Stimulated activated CD4-positive, alpha-beta T cell treated with anti-CD3 and anti-CD28 coated beads, Interleukin-2, amount 100 ng/mL, for 4 hours (primary cell): ENCODE data around the gene MLN.

ENCODE experiments used
- DNase-seq: peaks from one replicate; pipeline ENCODE4 v3.0.0-alpha.2; 2020; ENCODE audit warnings: low read depth

Gene MLN, protein sequence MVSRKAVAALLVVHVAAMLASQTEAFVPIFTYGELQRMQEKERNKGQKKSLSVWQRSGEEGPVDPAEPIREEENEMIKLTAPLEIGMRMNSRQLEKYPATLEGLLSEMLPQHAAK

DNA sequence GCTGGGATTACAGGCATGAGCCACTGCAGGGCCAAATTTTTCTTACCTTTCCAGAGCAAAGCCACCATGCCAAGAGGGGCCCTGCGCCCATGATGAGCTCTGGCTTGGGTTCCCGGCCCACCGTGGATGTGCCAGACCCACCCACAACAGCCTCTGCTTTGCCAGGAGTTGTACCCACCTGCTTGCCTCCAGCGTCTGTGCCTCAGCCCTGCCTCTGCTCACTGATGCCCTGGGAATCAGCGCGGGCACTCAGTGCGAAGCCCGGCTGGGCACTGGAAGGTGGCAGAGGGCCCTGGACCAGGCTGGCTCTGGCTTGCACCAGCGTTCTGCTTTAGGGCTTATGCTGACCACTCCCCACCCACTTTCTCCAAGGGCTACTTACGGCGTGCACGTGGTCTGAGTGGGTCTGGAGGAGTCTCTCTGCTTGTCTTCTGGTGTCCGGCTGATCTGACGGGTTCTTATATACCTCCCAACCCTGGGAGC is at the start of gene MLN:
Gene MLN, minus strand, starts transcription at position 433 of the 483 bp plus-strand sequence. CDS start 2,840 bp downstream, outside the sequence.
- no peak for DNase-seq

DNA sequence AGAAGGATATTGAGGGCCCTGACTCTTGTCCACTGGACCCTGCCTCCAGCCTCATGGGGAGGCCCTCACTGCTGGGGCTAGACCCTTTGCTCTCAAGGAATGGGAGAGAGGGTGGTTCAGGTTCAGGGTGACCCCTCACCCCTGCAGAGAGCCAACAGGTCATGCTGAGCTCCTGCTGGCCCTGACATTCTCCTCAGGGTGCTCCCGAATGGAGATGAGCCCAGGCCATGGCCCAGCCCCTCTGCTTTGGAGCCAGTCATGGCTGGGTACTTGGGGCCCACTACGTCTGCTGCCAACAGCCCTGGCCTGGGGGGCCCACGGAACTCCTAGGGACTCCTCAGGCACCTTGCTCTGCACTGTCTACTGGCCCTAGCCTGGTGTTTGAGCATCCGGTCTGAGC is 49.2 kb upstream of the MLN start:
- no peak for DNase-seq

DNA sequence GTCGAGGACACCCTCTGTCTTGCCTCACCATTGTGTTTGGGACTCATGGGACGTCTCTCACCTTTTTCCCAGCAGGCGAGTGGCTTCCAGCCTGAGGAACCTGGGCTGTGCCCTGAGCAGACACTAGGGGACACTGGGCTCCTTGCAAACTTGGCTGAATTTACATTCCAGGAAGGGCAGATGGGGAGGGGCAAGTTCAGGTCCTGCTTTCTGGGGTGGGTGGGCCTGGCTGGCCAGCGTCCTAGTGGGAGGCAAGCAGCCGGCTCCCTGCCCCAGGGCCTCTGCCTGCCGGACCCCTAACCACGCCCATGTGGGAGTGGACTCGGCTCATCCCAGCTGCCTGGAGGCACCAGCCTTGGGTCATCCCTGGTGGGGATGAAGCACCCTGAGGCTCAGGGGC is 48.2 kb upstream of the MLN start:
- no peak for DNase-seq

DNA sequence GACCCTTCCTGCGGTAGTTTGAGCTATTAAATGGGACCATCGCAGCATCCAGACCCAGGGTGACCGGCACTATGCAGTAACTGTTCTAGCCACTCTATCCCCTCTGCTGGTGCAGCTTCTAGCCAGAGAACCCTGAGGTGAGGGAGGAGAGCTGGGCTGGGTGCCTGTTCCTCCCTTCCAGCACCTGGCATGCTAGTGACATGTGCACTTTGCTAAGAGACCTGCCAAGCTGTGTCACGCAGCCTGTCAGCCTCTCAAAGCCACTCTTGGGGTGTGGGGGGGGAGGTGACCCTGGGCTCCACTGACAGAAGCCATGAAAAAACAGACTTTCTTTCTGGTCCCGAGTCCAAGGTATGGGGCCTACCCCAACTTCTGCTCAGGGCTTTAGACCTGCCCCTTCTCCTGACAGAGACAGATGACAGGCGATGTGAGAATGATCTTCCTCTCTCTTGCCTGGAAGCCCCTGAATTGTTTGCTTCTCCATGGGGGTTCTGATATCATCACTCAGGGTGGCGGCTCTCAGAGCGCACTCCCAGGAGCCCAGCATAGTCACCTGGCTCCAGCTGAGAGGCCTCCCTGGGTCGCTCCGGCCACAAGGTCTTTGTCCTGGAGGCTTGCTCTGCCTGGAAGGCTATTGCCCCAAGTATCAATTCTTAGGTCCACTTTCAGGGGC is 47.2 kb upstream of the MLN start:
- DNase-seq: no peak

DNA sequence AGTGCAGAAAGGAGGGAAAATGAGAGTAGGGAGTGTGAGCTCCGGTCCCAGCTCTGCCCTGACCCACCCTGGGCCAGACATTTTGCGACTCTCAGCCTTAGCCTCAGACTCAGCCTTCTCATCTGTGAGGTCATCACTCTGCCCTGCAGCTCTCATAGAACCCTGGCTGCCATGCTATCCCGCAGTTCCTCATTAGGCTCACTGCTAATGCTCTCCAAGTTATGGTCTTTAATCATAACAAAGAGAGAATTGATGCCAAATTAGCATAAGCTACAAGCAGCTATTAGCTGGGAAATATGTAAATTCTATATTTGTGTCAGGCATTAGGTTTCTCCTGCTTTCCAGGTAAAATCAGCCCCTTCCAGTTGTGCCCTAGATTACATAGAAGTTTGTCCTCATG is 46.5 kb upstream of the MLN start:
- DNase-seq: no peak

DNA sequence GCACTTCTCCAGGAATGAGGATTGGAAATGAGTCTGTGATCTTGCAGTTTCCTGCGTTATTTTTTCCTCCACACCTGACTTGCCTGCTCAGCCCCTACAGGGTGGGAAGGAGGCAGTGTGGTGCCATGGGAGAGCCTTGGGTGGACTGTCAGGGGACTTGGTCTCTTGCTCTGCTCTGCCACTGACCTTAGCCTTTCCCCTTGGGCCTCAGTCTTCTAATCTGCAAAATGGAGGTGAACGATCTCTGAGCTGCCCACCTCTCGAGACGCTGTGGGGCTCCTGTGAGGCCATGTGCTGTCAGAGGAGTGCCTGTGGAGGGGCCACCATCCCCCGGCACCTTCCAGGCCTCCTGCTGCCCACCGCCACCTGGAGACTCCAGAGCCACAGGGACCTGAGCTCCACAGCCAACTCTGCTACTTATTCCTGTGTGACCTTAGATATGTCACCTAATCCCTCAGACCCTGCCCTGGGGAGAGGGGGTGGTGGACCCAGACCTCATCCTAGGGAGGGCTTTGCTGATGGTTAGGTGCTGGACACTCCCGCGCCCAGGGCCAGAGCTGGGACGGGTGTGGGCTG is 45.8 kb upstream of the MLN start:
- DNase-seq: no peak

DNA sequence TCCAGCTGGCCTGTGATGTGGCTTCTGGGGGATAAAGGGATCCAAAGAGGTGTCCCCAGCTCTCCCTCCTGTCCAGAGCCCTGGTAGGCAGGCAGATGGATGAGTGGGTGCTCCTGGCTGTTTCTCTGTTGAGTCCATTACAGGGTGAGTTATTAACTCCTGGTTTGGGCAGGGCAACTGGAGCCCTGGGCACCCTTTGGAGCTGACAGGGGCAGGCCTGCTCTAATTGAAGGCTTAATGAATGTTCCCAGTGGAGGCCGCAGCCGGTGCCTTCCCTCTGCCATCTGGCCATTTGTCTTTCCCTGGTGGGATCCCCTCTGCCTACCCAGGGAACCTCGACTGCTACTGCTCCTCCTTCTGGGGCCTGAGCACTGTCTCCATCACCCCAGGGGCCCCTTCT is 44.7 kb upstream of the MLN start:
- DNase-seq: no peak

DNA sequence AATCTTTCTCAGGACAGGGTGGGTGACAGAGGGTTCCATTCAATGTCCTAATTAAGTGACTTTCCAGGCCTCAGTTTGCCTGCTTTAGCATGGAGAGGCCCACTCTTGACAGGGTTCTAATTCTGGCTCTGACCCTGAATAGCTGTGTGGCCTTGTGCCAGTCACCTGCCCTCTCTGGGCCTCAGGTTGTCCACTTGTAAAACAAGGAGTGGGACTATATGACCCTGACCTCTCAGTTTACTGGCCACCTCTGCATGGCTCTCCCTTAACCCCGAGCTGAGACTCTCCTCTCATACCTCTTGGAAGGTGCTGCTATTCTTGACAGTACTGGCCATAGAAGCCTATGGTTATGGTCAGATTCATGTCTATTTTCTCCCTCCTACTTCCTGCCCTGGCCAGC is 44.1 kb upstream of the MLN start:
- no peak for DNase-seq

DNA sequence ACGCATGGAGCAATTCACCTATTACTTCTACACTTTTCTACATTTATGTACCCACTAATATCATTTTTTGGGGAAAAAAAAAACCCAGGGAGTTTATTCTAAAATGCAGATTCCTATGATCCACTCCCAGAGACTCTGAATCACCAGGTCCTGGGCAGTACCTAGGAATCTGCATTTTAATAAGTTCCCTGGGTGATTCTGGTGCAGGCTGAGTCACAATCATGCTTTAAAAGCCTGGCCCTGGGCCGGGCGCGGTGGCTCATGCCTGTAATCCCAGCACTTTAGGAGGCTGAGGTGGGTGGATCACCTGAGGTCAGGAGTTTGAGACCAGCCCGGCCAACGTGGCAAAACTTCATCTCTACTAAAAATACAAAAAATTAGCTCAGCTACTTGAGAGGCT is 43.3 kb upstream of the MLN start:
- no peak for DNase-seq

DNA sequence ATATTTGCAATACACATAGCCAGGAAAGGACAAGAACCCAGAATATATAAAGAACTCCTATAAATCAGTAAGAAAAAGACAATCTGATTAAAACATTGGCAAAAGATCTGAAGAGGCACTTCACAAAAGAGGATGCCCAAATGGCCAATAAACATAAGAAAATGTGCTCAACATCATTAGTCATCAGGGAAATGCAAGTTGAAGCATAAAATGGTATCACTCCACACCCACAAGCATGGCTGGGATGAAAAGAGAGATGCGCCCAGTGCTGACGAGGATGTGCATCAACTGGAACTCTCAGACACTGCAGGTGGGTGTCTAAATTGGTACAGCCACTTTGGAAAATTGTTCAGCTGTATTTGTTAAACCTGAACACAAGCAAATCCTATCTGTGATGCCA is 42.4 kb upstream of the MLN start:
- DNase-seq: no peak

DNA sequence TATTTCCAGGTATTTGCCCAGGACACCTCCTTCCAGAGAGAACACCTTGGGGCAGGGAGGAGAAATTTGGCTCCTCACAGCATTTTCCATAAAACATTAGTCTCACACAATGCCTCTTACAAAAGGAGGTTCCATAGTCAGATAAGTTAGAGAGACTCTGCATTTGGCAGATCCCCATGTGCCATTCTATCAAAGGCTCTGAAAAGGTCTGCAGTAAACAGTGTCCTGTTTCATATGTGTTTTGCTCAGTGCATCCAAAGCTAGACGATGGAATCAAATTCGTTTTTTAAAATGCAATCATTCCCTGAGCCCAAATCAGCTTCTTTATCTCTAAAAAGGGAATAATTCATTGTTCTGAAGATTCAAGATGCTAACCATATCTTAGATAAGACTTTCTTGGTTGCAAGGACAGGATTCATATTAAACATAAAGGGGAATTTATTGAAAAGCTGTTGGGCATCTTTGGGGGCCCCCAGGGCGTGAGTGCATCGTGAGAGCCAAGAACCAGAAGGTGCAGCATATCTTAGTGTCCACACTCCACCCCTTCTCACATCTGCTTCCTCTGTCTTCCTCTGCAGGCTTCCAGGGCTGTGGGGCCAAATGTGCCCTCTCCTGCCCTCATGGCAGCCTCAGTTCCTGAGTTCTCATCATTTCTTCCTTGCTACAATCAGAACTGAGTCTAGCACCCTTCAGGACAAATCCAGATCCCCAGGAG is 41.4 kb upstream of the MLN start:
- DNase-seq: no peak

DNA sequence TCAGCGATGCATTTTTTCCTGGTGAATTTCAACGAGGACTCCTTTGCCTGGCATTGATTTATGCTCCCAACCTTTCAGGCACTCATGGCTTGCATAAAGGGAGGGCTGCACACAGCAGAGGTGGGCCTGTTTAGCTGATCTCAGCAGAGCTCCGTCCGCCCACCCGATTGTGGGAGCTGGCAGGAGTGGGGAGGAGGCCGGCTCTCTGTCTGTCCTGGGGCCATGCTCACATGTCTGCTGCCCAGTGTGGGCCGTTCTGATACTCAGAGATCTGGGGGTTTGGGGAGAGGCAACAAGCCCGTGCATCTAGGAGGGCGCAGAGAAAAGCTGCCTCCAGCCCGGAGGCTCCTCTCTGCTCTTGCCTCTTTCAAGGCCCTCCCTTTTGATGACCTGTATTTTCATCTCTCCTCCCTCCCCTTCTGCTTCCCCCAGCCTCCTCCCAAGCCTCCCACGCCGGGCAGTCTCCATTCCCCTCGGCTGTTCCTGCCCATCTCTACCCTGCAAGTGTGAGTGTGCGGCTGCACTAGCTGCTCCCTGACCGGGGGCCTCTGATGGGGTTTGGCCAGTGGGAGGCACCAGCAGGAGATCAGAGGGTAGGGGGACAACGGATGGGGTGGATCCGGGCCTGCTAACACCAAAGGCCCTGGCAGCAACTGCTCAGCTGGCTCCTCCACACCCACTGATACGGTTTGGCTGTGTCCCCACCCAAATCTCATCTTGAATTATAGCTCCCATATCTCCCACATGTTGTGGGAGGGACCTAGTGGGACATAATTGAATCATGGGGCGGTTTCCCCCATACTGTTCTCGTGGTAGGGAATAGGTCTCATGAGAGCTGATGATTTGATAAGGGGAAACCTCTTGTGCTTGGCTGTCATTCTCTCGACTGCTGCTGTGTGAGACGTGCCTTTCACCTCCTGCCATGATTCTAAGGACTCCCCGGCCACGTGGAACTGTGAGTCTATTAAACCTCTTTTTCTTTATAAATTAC is 39.6 kb upstream of the MLN start:
- no peak for DNase-seq

DNA sequence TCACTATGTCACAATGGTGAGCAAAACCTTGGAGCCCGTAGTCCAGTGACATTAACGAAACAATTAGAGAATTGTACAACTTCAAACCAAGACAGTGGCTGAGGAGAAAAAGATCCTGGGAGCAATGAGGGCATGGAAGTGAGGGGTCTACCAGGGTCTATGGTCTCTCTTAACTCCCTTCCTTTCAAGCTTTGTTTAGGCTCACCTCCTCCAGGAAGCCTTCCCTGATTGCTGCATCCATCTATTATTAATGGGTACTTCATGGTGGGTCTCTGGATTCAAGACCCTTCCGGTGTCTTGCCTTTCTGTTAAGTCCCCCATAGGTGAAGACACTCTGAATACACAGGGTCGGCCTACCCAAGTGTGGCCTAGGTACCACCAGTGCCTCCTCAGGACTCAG is 38.1 kb upstream of the MLN start:
- DNase-seq: no peak

DNA sequence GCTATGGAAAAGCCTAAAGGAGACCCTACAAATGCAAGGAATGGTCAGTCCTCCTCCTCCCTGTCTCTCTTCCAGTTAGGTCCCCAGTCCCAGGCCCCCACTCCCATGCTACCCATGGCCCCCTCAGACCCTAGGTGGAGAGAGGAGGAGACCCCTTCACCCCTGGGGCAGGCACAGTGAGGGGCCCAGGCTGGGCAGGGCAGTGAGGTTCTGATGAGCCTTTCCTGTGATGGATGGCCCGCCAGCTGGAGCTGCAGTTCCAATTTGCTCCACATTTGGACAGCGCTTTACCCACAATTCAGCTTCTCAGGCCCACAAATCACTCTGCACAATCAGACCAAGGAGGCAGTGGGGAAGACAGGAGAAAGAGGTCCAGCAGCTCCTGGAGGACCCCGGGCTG is 37.3 kb upstream of the MLN start:
- no peak for DNase-seq

DNA sequence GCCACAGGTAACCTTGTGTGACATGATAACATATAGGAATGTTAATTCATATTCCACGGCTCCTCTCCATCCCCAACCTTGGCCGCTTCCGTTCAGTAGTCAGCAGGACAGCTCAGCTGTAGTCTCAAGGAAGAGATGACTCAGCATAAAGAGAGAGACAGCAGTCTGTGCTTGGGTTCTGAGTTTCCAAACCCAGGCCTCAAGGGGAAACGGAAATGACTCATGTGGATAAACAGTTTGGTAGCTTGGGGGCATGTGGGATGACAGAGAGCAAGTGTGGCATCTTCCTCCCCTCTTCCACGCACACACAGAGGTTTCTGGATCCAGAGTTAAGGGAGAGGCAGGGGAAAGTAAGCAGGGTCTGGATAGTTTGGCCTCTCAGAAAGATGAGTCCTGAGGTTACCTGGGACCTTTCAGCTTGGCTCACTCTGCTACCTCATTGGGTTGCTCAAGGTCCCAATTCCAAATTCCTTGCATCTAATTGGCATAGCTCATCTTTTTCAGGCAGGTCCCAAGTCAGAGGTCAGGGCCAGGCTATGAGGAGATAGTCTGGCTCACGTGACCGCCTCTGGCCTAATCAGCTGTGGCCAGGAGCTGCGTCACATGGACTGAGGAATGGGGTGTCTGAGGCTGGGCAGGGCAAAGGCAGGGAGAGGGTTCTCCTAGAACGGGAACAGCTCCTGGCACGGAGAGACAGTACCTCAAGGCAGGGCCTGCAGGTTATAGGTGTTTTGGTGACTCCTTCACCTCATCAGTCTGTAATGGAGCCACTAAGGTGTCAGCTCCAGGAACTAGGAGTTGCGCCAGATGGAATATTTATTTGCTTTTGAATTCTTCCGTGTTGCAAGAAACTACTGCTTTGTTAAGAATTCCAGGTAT is 36.5 kb upstream of the MLN start:
- peak; percentile 29 for DNase-seq

DNA sequence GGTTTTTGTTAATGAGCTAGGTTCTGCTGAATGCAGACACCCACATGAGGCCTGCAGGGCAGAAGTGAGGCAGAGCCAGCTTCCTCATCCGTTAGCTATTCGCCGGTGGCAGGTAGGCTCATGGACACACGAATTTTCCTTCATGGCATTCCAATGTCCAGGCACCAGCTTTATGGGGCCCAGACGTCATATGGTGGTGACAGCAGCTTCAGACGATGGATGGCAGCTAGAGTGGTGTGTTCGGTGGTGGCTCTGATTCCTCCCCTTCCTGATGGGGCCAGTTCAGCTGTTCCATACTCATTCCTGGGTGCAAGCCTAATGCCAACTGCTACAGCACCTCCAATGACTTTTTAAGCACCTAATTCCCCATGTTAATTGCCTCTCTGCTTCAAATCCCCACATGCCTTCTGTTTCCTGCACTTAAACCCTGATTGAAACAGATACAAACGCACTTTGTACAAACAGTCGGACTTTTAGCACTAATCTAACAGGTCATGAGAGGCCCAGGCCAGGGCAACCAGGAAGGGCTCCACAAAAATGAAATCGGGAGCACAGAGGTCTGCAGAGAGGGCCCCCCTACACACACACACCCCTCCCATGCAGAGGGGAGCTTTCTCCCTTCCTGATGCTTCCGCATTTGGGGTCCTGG is 35.7 kb upstream of the MLN start:
- DNase-seq: no peak

DNA sequence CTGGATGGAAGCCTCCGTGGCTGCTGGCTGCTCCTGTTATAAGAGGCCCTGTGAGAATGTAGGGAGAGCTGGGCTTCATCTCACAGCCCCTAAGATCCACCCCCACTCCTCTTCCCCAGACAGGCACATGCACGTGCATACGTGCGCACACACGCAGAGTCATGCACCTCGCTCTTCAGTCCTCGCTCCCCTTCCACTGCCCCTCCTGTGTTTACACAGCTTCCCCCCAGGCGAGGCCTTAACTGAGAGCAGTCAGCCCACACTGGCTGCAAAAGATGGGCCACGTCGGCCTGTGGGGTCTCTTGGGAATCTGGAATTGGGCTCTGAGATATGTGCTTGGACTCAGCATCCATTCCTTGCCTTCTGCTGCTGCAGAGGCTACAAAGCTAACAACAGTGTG is 35.2 kb upstream of the MLN start:
- no peak for DNase-seq

DNA sequence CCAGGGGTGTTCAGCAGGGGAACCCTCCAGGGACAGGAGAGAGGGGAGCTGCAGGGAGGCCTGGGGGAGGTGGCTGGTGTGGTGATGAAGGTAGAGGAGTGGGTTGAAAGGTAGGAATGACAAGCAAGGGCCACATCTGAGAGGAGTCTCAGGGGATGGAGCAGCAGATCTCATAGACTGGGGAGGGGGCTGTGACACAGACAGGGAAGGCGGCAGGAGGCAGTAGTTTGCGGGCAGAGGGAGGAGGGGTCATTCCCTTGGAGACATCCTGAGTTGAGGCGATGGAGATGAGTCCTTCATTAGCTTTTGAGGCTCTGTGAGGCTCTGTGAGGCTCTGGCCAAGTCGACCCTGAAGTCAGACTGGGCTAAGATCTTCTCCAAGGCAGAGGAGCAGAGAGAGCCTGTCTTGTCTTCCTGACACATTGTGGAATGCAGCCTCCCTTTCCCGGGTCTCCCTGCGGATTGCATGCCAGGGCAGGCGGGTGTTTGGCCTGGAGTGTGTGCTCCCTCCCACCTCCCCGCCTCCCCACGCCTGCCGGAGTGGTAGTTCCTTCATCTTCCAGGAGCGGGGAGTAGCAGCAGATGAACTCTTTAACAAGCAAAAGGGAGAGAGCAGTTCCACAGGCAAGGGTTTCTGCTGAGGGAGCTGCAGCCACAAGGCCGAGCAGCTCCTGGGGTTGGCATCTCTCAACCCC is 34.3 kb upstream of the MLN start:
- no peak for DNase-seq

DNA sequence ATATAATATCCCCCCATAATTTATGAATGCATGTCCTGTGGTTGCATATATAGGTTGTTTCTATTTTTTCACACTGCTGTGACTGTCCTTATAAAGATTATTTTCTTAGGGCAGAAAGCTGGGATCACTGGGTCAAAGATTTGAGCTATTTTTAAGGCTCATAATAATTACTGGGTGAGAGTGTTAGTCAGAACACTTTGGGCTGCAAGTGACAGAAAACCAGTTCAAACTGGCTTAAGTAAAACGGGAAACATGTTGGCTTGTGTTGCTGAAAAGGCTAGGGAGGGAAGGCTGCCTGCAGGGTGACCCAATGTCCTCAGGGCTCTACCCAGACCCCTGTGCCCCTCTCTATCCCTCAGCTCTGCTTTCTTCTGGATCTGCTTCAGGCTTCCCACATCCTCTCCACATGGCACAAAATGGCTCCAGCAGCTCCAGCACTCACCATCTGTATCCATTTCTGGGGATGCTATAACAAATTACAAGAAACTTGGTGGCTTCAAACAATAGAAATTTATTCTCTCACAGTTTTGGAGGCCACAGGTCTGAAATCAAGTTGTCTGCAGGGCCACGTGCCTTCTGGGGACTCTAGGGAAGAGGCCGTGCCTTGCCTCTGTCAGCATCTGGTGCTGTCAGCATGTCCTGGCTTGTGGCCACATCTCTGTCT is 33.1 kb upstream of the MLN start:
- DNase-seq: no peak
